ENCODE measurements around the gene GGCT.

DNA sequence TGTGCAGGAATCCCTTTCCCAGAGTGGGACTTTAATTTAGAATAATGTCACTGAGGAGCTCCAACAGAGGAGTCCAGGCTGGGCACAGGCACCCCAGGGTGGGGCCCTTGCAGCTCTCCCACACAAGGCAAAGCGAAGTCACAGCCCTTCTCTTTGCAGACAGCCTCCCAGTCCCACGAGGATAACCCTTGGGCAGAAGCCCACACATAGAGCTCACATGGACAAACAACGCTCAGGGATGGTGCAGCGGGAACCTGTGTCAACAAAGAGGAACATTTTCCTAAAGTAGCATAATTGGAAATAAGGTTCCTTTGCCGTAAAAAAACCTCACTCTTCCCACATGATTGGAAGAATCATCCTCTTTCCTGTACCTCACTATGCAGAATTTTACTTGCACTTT is 29.3 kb upstream of the GGCT start:
- TF ChIP-seq PHF8 (conservative IDR thresholded peaks at IDR 0.05; ENCODE audit: low read depth, low read length) (no peak), RNF2 (IDR thresholded peaks at IDR 0.05; ENCODE audit: borderline replicate concordance, low read depth, low read length, missing control alignments, poor library complexity, severe bottlenecking) (no peak), MAFK (IDR thresholded peaks at IDR 0.05; ENCODE audit: low read depth, low read length) (no peak), TAF1 (IDR thresholded peaks at IDR 0.05; ENCODE audit: low read depth, low read length) (no peak), EP300 (IDR thresholded peaks at IDR 0.05; ENCODE audit: borderline replicate concordance in 1 of 2, low read depth in 2 of 2, low read length in 2 of 2) (no peak), YY1 (IDR thresholded peaks at IDR 0.05; ENCODE audit: low read depth, low read length) (no peak), POLR2A (IDR thresholded peaks at IDR 0.05; ENCODE audit: control extremely low read depth in 1 of 2, low read depth in 2 of 2, low read length in 2 of 2) (no peak), CBX5 (IDR thresholded peaks at IDR 0.05; ENCODE audit: low read depth, low read length) (no peak), EZH2 (IDR thresholded peaks at IDR 0.05; ENCODE audit: low read depth, low read length, severe bottlenecking) (no peak), CHD2 (IDR thresholded peaks at IDR 0.05; ENCODE audit: low read length) (no peak)
- TF ChIP-seq, protein P1, sequence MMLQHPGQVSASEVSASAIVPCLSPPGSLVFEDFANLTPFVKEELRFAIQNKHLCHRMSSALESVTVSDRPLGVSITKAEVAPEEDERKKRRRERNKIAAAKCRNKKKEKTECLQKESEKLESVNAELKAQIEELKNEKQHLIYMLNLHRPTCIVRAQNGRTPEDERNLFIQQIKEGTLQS (IDR thresholded peaks at IDR 0.05; ENCODE audit: insufficient read depth, low read depth, low read length) = no peak
- TF ChIP-seq, protein P2, sequence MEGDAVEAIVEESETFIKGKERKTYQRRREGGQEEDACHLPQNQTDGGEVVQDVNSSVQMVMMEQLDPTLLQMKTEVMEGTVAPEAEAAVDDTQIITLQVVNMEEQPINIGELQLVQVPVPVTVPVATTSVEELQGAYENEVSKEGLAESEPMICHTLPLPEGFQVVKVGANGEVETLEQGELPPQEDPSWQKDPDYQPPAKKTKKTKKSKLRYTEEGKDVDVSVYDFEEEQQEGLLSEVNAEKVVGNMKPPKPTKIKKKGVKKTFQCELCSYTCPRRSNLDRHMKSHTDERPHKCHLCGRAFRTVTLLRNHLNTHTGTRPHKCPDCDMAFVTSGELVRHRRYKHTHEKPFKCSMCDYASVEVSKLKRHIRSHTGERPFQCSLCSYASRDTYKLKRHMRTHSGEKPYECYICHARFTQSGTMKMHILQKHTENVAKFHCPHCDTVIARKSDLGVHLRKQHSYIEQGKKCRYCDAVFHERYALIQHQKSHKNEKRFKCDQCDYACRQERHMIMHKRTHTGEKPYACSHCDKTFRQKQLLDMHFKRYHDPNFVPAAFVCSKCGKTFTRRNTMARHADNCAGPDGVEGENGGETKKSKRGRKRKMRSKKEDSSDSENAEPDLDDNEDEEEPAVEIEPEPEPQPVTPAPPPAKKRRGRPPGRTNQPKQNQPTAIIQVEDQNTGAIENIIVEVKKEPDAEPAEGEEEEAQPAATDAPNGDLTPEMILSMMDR (IDR thresholded peaks at IDR 0.05; ENCODE audit: control extremely low read depth in 1 of 3, insufficient read depth in 1 of 3, low read depth in 1 of 3, low read length in 3 of 3) = no peak

Measured in H1 (cell line).